Measurements from ENCODE around the gene NDUFAF2. TPM values are rescaled to one million over a fixed set of nuclear protein-coding genes. Genes with fewer than 3 reads are reported as not detected.

The NDUFAF2 gene
- total and polyA plus RNA-seq, 2 experiments from 2014 or later = 31.6 to 155 TPM

GRCh38 chr5:60977956-60978737 is 33.1 kb downstream of the NDUFAF2 start:
- peaks cover 27% of the 10 kb centered on the region for H3K9me3 Mint-ChIP-seq
- no peaks in the 10 kb centered on the region for H3K36me3 ChIP-seq (ENCODE audit: insufficient read depth)
- no peak overlapping the region for H2AFZ ChIP-seq
- no peaks in the 10 kb centered on the region for H3F3A ChIP-seq (replicated peaks; ENCODE audit: low read depth)
- H3K4me1 ChIP-seq (ENCODE audit: insufficient read depth) = no peaks in the 10 kb centered on the region
- no peak overlapping the region for H3K4me3 Mint-ChIP-seq
- H3K9me2 ChIP-seq (ENCODE audit: insufficient read depth) = 0 out of 2 replicates have a peak, but pooled peaks cover 9% of the 10 kb centered on the region
- no peaks in the 10 kb centered on the region for H4K20me1 ChIP-seq (replicated peaks; ENCODE audit: insufficient read depth)
- H3K27ac Mint-ChIP-seq = no peak overlapping the region; the same call in 1 of the 2 replicates
- no peaks in the 10 kb centered on the region for H3K27me3 Mint-ChIP-seq (ENCODE audit: insufficient read depth, low read depth, poor library complexity)
- no peak overlapping the region for H3K4me3 ChIP-seq
- peaks cover 28% of the 10 kb centered on the region for H3K79me2 ChIP-seq (replicated peaks; ENCODE audit: insufficient read depth)
- no peak overlapping the region for H3K4me2 ChIP-seq
- H3K27ac ChIP-seq (ENCODE audit: low read depth) = no peak overlapping the region
- ATAC-seq = no peak
- H3K4me1 Mint-ChIP-seq = no peaks in the 10 kb centered on the region
- peaks cover 14% of the 10 kb centered on the region for H3K36me3 Mint-ChIP-seq (ENCODE audit: low read depth)
- DNase-seq (ENCODE audit: low spot score) = no peak
- no peak for TF ChIP-seq ZNF331 (CRISPR knock-in tag; IDR thresholded peaks at IDR 0.05; ENCODE audit: low read depth)
- TF ChIP-seq, protein P1, sequence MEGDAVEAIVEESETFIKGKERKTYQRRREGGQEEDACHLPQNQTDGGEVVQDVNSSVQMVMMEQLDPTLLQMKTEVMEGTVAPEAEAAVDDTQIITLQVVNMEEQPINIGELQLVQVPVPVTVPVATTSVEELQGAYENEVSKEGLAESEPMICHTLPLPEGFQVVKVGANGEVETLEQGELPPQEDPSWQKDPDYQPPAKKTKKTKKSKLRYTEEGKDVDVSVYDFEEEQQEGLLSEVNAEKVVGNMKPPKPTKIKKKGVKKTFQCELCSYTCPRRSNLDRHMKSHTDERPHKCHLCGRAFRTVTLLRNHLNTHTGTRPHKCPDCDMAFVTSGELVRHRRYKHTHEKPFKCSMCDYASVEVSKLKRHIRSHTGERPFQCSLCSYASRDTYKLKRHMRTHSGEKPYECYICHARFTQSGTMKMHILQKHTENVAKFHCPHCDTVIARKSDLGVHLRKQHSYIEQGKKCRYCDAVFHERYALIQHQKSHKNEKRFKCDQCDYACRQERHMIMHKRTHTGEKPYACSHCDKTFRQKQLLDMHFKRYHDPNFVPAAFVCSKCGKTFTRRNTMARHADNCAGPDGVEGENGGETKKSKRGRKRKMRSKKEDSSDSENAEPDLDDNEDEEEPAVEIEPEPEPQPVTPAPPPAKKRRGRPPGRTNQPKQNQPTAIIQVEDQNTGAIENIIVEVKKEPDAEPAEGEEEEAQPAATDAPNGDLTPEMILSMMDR (conservative IDR thresholded peaks at IDR 0.05; ENCODE audit: low read depth in 2 of 2) = no peak
- TF ChIP-seq, protein P2, sequence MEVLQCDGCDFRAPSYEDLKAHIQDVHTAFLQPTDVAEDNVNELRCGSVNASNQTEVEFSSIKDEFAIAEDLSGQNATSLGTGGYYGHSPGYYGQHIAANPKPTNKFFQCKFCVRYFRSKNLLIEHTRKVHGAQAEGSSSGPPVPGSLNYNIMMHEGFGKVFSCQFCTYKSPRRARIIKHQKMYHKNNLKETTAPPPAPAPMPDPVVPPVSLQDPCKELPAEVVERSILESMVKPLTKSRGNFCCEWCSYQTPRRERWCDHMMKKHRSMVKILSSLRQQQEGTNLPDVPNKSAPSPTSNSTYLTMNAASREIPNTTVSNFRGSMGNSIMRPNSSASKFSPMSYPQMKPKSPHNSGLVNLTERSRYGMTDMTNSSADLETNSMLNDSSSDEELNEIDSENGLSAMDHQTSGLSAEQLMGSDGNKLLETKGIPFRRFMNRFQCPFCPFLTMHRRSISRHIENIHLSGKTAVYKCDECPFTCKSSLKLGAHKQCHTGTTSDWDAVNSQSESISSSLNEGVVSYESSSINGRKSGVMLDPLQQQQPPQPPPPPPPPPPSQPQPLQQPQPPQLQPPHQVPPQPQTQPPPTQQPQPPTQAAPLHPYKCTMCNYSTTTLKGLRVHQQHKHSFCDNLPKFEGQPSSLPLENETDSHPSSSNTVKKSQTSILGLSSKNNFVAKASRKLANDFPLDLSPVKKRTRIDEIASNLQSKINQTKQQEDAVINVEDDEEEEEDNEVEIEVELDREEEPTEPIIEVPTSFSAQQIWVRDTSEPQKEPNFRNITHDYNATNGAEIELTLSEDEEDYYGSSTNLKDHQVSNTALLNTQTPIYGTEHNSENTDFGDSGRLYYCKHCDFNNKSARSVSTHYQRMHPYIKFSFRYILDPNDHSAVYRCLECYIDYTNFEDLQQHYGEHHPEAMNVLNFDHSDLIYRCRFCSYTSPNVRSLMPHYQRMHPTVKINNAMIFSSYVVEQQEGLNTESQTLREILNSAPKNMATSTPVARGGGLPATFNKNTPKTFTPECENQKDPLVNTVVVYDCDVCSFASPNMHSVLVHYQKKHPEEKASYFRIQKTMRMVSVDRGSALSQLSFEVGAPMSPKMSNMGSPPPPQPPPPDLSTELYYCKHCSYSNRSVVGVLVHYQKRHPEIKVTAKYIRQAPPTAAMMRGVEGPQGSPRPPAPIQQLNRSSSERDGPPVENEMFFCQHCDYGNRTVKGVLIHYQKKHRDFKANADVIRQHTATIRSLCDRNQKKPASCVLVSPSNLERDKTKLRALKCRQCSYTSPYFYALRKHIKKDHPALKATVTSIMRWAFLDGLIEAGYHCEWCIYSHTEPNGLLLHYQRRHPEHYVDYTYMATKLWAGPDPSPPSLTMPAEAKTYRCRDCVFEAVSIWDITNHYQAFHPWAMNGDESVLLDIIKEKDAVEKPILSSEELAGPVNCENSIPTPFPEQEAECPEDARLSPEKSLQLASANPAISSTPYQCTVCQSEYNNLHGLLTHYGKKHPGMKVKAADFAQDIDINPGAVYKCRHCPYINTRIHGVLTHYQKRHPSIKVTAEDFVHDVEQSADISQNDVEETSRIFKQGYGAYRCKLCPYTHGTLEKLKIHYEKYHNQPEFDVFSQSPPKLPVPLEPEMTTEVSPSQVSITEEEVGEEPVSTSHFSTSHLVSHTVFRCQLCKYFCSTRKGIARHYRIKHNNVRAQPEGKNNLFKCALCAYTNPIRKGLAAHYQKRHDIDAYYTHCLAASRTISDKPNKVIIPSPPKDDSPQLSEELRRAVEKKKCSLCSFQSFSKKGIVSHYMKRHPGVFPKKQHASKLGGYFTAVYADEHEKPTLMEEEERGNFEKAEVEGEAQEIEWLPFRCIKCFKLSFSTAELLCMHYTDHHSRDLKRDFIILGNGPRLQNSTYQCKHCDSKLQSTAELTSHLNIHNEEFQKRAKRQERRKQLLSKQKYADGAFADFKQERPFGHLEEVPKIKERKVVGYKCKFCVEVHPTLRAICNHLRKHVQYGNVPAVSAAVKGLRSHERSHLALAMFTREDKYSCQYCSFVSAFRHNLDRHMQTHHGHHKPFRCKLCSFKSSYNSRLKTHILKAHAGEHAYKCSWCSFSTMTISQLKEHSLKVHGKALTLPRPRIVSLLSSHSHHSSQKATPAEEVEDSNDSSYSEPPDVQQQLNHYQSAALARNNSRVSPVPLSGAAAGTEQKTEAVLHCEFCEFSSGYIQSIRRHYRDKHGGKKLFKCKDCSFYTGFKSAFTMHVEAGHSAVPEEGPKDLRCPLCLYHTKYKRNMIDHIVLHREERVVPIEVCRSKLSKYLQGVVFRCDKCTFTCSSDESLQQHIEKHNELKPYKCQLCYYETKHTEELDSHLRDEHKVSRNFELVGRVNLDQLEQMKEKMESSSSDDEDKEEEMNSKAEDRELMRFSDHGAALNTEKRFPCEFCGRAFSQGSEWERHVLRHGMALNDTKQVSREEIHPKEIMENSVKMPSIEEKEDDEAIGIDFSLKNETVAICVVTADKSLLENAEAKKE (CRISPR knock-in tag; IDR thresholded peaks at IDR 0.05) = no peak
- H3K27me3 ChIP-seq (ENCODE audit: insufficient read depth) = no peaks in the 10 kb centered on the region

All from GM23338 (cell line).